H1 (cell line): Measurements from ENCODE around the gene MAN1C1. TPM values are rescaled to one million over a fixed set of nuclear protein-coding genes. Genes with fewer than 3 reads are reported as not detected.

Source experiments
- EZH2 ChIP-seq: fragments of 200-600 bp; sonication (generic); IDR thresholded peaks from 2 replicates; pipeline ENCODE4 v1.7.1; 2012; ENCODE audit warnings: low read depth, mild to moderate bottlenecking, moderate library complexity, low read length, inconsistent platforms; ENCODE audit not compliant: severe bottlenecking
- GTF2F1 ChIP-seq: IDR thresholded peaks from 2 replicates; pipeline ENCODE4 v1.6.1; 2012; ENCODE audit warnings: low read depth, low read length, improper control_type of control experiment, borderline replicate concordance
- HDAC2 ChIP-seq, 2 experiments: fragments of 300-600 bp in 1 of 2; sonication (generic) in 1 of 2; IDR thresholded peaks; 2 replicates each; pipeline ENCODE4 v1.6.1; 2011 to 2012; ENCODE audit warnings: low read depth in 2 of 2, low read length in 2 of 2, mild to moderate bottlenecking in 2 of 2, moderate library complexity in 2 of 2, borderline replicate concordance in 1 of 2, inconsistent platforms in 1 of 2
- KDM4A ChIP-seq: IDR thresholded peaks from one replicate; pipeline ENCODE4 v1.7.1; 2012; ENCODE audit warnings: low read depth, mild to moderate bottlenecking, moderate library complexity, low read length, inconsistent platforms; ENCODE audit not compliant: severe bottlenecking
- SUZ12 ChIP-seq: fragments of 200-600 bp; sonication (generic); IDR thresholded peaks from 2 replicates; pipeline ENCODE4 v1.6.1; 2012; ENCODE audit warnings: mild to moderate bottlenecking, inconsistent platforms, low read length, moderate library complexity, mixed read lengths
- TAF1 ChIP-seq: IDR thresholded peaks from 2 replicates; pipeline ENCODE4 v1.6.1; 2011; ENCODE audit warnings: mild to moderate bottlenecking, low read depth, low read length
- TCF12 ChIP-seq: IDR thresholded peaks from 2 replicates; pipeline ENCODE4 v1.6.1; 2011; ENCODE audit warnings: low read depth, mild to moderate bottlenecking, low read length
- polyA plus RNA-seq, 7 experiments: library from polyadenylated mRNA; depleted of rRNA in 3 of 7; stranded (reverse) in 5 of 7; unstranded in 2 of 7; fragments of >200 nt in 5 of 7; fragments of 200-250 nt in 2 of 7; gene quantifications; 1 replicate in 5 of 7; 2 replicates in 1 of 7; 4 replicates in 1 of 7; pipeline versions ENCODE4 v1.2.1 to v1.2.3, GENCODE V29; 2011 to 2013; ENCODE audit warnings: missing spikeins in 2 of 7, mixed read lengths in 2 of 7
- total RNA-seq: library from RNA; stranded (reverse); fragmentation: NEBNext Ultra II Directional; extraction: Animal tissue kit (Norgen Biotek cat#: 25700); gene quantifications from 2 replicates; pipeline ENCODE4 v1.2.1, GENCODE V29; 2021
- TF ChIP-seq, protein P1 (sequence below): fragments of 300-600 bp; sonication (generic); IDR thresholded peaks from 2 replicates; pipeline ENCODE4 v1.7.1; 2012; ENCODE audit warnings: low read length, moderate library complexity, mild to moderate bottlenecking, inconsistent platforms; ENCODE audit not compliant: insufficient replicate concordance
- TF ChIP-seq, protein P2 (sequence below), 3 experiments: IDR thresholded peaks; 1 replicate in 2 of 3; 2 replicates in 1 of 3; pipeline versions ENCODE4 v1.5.1 to v1.6.1; 2011; ENCODE audit warnings: low read length in 3 of 3, mild to moderate bottlenecking in 3 of 3, inconsistent platforms in 2 of 3, low read depth in 1 of 3, moderate library complexity in 1 of 3; ENCODE audit not compliant: insufficient read depth in 1 of 3; ENCODE audit errors: control extremely low read depth in 1 of 3

The MAN1C1 gene
- total and polyA plus RNA-seq, 2 of the 8 experiments (the other 6 are each of a cell fraction or from before 2014, with no cell fraction given), result 7.8 to 15.2 TPM

DNA sequence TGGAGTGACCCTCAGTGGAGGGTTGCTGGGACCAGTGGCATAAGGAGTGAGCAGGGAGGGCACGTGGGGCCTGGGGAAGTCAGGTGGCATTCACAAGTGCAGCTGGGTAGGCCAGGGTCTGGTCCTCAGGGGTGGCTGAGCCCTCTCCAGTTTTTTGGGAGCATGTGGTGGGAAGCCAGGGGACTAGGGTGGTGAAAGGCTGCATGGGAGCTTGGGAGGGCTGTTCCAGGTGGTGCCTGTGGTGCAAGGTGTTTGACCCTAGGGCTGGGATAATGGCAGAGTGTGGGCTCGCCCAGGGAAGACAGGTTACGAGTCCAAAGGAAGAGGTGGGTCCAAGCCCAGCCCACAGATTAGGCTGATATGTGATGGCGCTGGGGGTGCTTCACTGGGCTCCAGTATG lies 30.5 kb downstream of the MAN1C1 start (continued):
- TF ChIP-seq, protein P1, sequence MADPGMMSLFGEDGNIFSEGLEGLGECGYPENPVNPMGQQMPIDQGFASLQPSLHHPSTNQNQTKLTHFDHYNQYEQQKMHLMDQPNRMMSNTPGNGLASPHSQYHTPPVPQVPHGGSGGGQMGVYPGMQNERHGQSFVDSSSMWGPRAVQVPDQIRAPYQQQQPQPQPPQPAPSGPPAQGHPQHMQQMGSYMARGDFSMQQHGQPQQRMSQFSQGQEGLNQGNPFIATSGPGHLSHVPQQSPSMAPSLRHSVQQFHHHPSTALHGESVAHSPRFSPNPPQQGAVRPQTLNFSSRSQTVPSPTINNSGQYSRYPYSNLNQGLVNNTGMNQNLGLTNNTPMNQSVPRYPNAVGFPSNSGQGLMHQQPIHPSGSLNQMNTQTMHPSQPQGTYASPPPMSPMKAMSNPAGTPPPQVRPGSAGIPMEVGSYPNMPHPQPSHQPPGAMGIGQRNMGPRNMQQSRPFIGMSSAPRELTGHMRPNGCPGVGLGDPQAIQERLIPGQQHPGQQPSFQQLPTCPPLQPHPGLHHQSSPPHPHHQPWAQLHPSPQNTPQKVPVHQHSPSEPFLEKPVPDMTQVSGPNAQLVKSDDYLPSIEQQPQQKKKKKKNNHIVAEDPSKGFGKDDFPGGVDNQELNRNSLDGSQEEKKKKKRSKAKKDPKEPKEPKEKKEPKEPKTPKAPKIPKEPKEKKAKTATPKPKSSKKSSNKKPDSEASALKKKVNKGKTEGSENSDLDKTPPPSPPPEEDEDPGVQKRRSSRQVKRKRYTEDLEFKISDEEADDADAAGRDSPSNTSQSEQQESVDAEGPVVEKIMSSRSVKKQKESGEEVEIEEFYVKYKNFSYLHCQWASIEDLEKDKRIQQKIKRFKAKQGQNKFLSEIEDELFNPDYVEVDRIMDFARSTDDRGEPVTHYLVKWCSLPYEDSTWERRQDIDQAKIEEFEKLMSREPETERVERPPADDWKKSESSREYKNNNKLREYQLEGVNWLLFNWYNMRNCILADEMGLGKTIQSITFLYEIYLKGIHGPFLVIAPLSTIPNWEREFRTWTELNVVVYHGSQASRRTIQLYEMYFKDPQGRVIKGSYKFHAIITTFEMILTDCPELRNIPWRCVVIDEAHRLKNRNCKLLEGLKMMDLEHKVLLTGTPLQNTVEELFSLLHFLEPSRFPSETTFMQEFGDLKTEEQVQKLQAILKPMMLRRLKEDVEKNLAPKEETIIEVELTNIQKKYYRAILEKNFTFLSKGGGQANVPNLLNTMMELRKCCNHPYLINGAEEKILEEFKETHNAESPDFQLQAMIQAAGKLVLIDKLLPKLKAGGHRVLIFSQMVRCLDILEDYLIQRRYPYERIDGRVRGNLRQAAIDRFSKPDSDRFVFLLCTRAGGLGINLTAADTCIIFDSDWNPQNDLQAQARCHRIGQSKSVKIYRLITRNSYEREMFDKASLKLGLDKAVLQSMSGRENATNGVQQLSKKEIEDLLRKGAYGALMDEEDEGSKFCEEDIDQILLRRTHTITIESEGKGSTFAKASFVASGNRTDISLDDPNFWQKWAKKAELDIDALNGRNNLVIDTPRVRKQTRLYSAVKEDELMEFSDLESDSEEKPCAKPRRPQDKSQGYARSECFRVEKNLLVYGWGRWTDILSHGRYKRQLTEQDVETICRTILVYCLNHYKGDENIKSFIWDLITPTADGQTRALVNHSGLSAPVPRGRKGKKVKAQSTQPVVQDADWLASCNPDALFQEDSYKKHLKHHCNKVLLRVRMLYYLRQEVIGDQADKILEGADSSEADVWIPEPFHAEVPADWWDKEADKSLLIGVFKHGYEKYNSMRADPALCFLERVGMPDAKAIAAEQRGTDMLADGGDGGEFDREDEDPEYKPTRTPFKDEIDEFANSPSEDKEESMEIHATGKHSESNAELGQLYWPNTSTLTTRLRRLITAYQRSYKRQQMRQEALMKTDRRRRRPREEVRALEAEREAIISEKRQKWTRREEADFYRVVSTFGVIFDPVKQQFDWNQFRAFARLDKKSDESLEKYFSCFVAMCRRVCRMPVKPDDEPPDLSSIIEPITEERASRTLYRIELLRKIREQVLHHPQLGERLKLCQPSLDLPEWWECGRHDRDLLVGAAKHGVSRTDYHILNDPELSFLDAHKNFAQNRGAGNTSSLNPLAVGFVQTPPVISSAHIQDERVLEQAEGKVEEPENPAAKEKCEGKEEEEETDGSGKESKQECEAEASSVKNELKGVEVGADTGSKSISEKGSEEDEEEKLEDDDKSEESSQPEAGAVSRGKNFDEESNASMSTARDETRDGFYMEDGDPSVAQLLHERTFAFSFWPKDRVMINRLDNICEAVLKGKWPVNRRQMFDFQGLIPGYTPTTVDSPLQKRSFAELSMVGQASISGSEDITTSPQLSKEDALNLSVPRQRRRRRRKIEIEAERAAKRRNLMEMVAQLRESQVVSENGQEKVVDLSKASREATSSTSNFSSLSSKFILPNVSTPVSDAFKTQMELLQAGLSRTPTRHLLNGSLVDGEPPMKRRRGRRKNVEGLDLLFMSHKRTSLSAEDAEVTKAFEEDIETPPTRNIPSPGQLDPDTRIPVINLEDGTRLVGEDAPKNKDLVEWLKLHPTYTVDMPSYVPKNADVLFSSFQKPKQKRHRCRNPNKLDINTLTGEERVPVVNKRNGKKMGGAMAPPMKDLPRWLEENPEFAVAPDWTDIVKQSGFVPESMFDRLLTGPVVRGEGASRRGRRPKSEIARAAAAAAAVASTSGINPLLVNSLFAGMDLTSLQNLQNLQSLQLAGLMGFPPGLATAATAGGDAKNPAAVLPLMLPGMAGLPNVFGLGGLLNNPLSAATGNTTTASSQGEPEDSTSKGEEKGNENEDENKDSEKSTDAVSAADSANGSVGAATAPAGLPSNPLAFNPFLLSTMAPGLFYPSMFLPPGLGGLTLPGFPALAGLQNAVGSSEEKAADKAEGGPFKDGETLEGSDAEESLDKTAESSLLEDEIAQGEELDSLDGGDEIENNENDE, result no peak
- TF ChIP-seq EZH2 (no peak), HDAC2 (IDR thresholded peaks at IDR 0.05; ENCODE audit: borderline replicate concordance in 1 of 2, low read depth in 2 of 2, low read length in 2 of 2) (no peak), TAF1 (no peak), GTF2F1 (no peak), KDM4A (no peak), TCF12 (no peak), SUZ12 (no peak)
- TF ChIP-seq, protein P2, sequence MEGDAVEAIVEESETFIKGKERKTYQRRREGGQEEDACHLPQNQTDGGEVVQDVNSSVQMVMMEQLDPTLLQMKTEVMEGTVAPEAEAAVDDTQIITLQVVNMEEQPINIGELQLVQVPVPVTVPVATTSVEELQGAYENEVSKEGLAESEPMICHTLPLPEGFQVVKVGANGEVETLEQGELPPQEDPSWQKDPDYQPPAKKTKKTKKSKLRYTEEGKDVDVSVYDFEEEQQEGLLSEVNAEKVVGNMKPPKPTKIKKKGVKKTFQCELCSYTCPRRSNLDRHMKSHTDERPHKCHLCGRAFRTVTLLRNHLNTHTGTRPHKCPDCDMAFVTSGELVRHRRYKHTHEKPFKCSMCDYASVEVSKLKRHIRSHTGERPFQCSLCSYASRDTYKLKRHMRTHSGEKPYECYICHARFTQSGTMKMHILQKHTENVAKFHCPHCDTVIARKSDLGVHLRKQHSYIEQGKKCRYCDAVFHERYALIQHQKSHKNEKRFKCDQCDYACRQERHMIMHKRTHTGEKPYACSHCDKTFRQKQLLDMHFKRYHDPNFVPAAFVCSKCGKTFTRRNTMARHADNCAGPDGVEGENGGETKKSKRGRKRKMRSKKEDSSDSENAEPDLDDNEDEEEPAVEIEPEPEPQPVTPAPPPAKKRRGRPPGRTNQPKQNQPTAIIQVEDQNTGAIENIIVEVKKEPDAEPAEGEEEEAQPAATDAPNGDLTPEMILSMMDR (IDR thresholded peaks at IDR 0.05; ENCODE audit: control extremely low read depth in 1 of 3, insufficient read depth in 1 of 3, low read depth in 1 of 3, low read length in 3 of 3), result no peak
